K562 (cell line): ENCODE results near the gene LAMA3. TPM values are rescaled to one million over a fixed set of nuclear protein-coding genes. Genes with fewer than 3 reads are reported as not detected.

Experiments
- ATAC-seq: fragments of 200-7000 bp; cut with Tn5 transposase; 3 replicates; pipeline ENCODE4 v1.9.1; 2020; ENCODE audit warnings: moderate library complexity
- BruUV-seq: library from RNA; stranded (reverse); fragments of 400-500 nt; replicated peaks from 2 replicates; lab custom pipeline; 2021; lab: Mats Ljungman, UMichigan
- CTCF ChIA-PET: fragments of 300-600 bp; formaldehyde crosslinking; extraction: SDS; loops from one replicate; lab custom pipeline; 2021; ENCODE audit warnings: low intra/inter-chr PET ratio; lab: Yijun Ruan, JAX
- POLR2A ChIA-PET: fragments of 300-600, 350-650 bp; sonication (Branson Sonifier 250); formaldehyde crosslinking; extraction: SDS; loops from one replicate; lab custom pipeline; 2021; ENCODE audit warnings: antibody characterized with exemption, inconsistent platforms; lab: Yijun Ruan, JAX
- DNase-seq, 4 experiments: peaks; one replicate each; pipeline versions ENCODE4 v3.0.0 to v3.0.0-alpha.2; 2011 to 2018; ENCODE audit warnings: low spot score in 3 of 4, mixed read lengths in 3 of 4; ENCODE audit errors: extremely low read depth in 1 of 4
- FAIRE-seq: peaks from 2 replicates; lab custom pipeline; 2011; peaks lifted over from hg19 to GRCh38; lab: Jason Lieb, UNC
- H2AFZ ChIP-seq: 2 replicates; pipeline ENCODE4 v1.6.0; 2011; ENCODE audit warnings: low read depth, low read length, control low read depth, inconsistent platforms
- H3K27ac ChIP-seq: fragments of 200-600 bp; 3 replicates; pipeline ENCODE4 v1.8.0; 2011; ENCODE audit warnings: low read depth, mild to moderate bottlenecking, control low read depth, inconsistent platforms, low read length, moderate library complexity, mixed read lengths; ENCODE audit errors: extremely low read depth
- H3K27me3 ChIP-seq, 2 experiments: fragments of 300-600 bp in 1 of 2; 2 replicates in 1 of 2; 3 replicates in 1 of 2; pipeline versions ENCODE4 v1.6.0 to v1.8.0; 2011; ENCODE audit warnings: inconsistent platforms in 2 of 2, low read length in 2 of 2, mild to moderate bottlenecking in 1 of 2, mixed read lengths in 1 of 2, moderate library complexity in 1 of 2; ENCODE audit not compliant: control insufficient read depth in 2 of 2, insufficient read depth in 2 of 2
- H3K36me3 ChIP-seq: fragments of 300-600 bp; 3 replicates; pipeline ENCODE4 v1.8.0; 2011; ENCODE audit warnings: mild to moderate bottlenecking, low read length, inconsistent platforms; ENCODE audit not compliant: control insufficient read depth, insufficient read depth
- H3K4me1 ChIP-seq, 2 experiments: fragments of 200-600 bp in 1 of 2; replicated peaks in 1 of 2; 2 replicates in 1 of 2; 3 replicates in 1 of 2; pipeline versions ENCODE4 v1.5.1 to v1.8.0; 2011; ENCODE audit warnings: inconsistent platforms in 2 of 2, low read length in 2 of 2, mild to moderate bottlenecking in 1 of 2, mixed read lengths in 1 of 2, moderate library complexity in 1 of 2; ENCODE audit not compliant: control insufficient read depth in 2 of 2, insufficient read depth in 2 of 2
- H3K4me2 ChIP-seq: 2 replicates; pipeline ENCODE4 v1.6.1; 2011; ENCODE audit warnings: low read length, control low read depth, inconsistent platforms, mixed read lengths; ENCODE audit not compliant: insufficient read depth
- H3K4me3 ChIP-seq: fragments of 200-600 bp; sonication (generic), shearing (Covaris generic); 2 replicates; pipeline ENCODE4 v1.5.1; 2016; ENCODE audit warnings: control low read depth, inconsistent platforms
- H3K79me2 ChIP-seq: fragments of 200-600 bp; 3 replicates; pipeline ENCODE4 v1.8.0; 2011; ENCODE audit warnings: low read length, inconsistent platforms; ENCODE audit not compliant: control insufficient read depth, insufficient read depth
- H3K9ac ChIP-seq, 2 experiments: 2 replicates each; pipeline versions ENCODE4 v1.6.0 to v1.6.1; 2011; ENCODE audit warnings: low read depth in 2 of 2, low read length in 2 of 2, control low read depth in 1 of 2, inconsistent platforms in 1 of 2, mild to moderate bottlenecking in 1 of 2, mixed read lengths in 1 of 2; ENCODE audit not compliant: insufficient read depth in 1 of 2
- H3K9me1 ChIP-seq: one replicate; pipeline ENCODE4 v1.6.0; 2011; ENCODE audit warnings: inconsistent platforms, mild to moderate bottlenecking, low read length, moderate library complexity; ENCODE audit not compliant: control insufficient read depth, insufficient read depth
- H3K9me3 ChIP-seq: replicated peaks from 2 replicates; pipeline ENCODE4 v1.5.1; 2011; ENCODE audit warnings: low read depth, low read length, inconsistent platforms; ENCODE audit not compliant: control insufficient read depth, insufficient read depth
- H4K20me1 ChIP-seq: replicated peaks from 2 replicates; pipeline ENCODE4 v1.6.1; 2011; ENCODE audit warnings: low read length, inconsistent platforms, mixed read lengths; ENCODE audit not compliant: control insufficient read depth, insufficient read depth
- CHAMP1 ChIP-seq: fragments of 450-650 bp; IDR thresholded peaks from 2 replicates; pipeline ENCODE4 v1.6.1; 2016; ENCODE audit warnings: mild to moderate bottlenecking
- CREB5 ChIP-seq: fragments of 250-450 bp; sonication (Bioruptor Pico); IDR thresholded peaks from 2 replicates; pipeline ENCODE4 v1.5.0; 2020; ENCODE audit warnings: mild to moderate bottlenecking
- ELF1 ChIP-seq: fragments of 200-800 bp; sonication (Bioruptor generic); IDR thresholded peaks from 2 replicates; pipeline ENCODE4 v1.6.1; 2016; ENCODE audit warnings: missing genetic modification characterization, missing compliant biosample characterization
- ESRRA ChIP-seq: fragments of 450-650 bp; IDR thresholded peaks from 2 replicates; pipeline ENCODE4 v1.6.1; 2014; ENCODE audit warnings: low read depth, mild to moderate bottlenecking, moderate library complexity, borderline replicate concordance
- ETV5 ChIP-seq: sonication (generic); formaldehyde crosslinking; IDR thresholded peaks from 2 replicates; pipeline ENCODE4 v1.4.0; 2020; ENCODE audit warnings: low read depth, mild to moderate bottlenecking, missing genetic modification reagents
- FOS ChIP-seq: IDR thresholded peaks from 3 replicates; pipeline ENCODE4 v1.6.1; 2011; ENCODE audit not compliant: insufficient read length; ENCODE audit errors: extremely low read depth
- GABPB2 ChIP-seq: fragments of 250-450 bp; sonication (Bioruptor Pico); conservative IDR thresholded peaks from 2 replicates; pipeline ENCODE4 v1.5.1; 2021; ENCODE audit warnings: mild to moderate bottlenecking
- GATA2 ChIP-seq: sonication (generic); formaldehyde crosslinking; IDR thresholded peaks from 2 replicates; pipeline ENCODE4 v1.4.0; 2020; ENCODE audit warnings: mild to moderate bottlenecking, missing genetic modification reagents
- MXD1 ChIP-seq: fragments of 250-450 bp; sonication (Bioruptor Pico); IDR thresholded peaks from 2 replicates; pipeline ENCODE4 v1.8.0; 2021; ENCODE audit warnings: borderline replicate concordance, mild to moderate bottlenecking, moderate library complexity; ENCODE audit not compliant: poor library complexity, severe bottlenecking
- TFE3 ChIP-seq: fragments of 450-650 bp; formaldehyde crosslinking; IDR thresholded peaks from 2 replicates; pipeline ENCODE4 v1.4.0; 2020; ENCODE audit warnings: mild to moderate bottlenecking, mixed read lengths
- ZNF655 ChIP-seq: fragments of 250-450 bp; sonication (Bioruptor Pico); IDR thresholded peaks from 2 replicates; pipeline ENCODE4 v1.5.0; 2021
- WGBS: fragments of 100-300 bp; shearing (Covaris generic); methylation state at CpG from one replicate; pipeline ENCODE4 v1.1.6; 2016; ENCODE audit warnings: low coverage, mixed read lengths; ENCODE audit not compliant: insufficient coverage; ENCODE audit errors: missing lambda C conversion rate; 5-methylcytosine and 5-hydroxymethylcytosine counted together
- in situ Hi-C: fragments of 300-500 bp; cut with MboI; formaldehyde crosslinking; loops from 4 replicates; pipeline ENCODE4 v1.15.0; 2018; ENCODE audit warnings: inconsistent platforms, mixed read lengths
- intact Hi-C: fragments of 100-400 bp; cut with micrococcal nuclease; formaldehyde crosslinking; loops from 2 replicates; pipeline ENCODE4 v1.14.2; 2022
- polyA plus RNA-seq, 8 experiments: library from polyadenylated mRNA; depleted of rRNA in 4 of 8; stranded (reverse) in 5 of 8; unstranded in 3 of 8; fragments of >200 nt; fragmentation: Nextera tagmentation in 2 of 8; fragmentation: Illumina TruSeq in 1 of 8; extraction: Ambion mirVana in 2 of 8; extraction: Trizol in 1 of 8; gene quantifications; 2 replicates each; pipeline versions ENCODE4 v1.2.1 to v1.2.3, GENCODE V29; 2011 to 2014; ENCODE audit warnings: inconsistent platforms in 1 of 8, missing spikeins in 1 of 8
- total RNA-seq, 7 experiments: library from RNA; depleted of rRNA in 6 of 7; stranded (reverse); fragments of >200 nt in 6 of 7; fragmentation: Illumina TruSeq in 2 of 7; extraction: Trizol in 2 of 7; gene quantifications; 2 replicates each; pipeline versions ENCODE4 v1.2.1 to v1.2.3, GENCODE V29; 2011 to 2021; ENCODE audit warnings: low replicate concordance in 1 of 7

Gene LAMA3
- total and polyA plus RNA-seq, 9 of the 15 experiments (the other 6 are each of a cell fraction or from before 2014, with no cell fraction given), result 0.07 TPM; not detected in 8

GRCh38 chr18:23826850-23827620 is 137.8 kb downstream of the LAMA3 start (continued):
- no peak for TF ChIP-seq MXD1 (CRISPR knock-in tag)
- TF ChIP-seq, all 486 proteins: peak for 0

- H3K9me1 ChIP-seq, result no peaks in the 10 kb centered on the region
- BruUV-seq, result no TSS peak
- H3K79me2 ChIP-seq, result no peaks in the 10 kb centered on the region
- intact Hi-C loops, result loop anchor here (10.0 kb wide), 1 partner anchor 667 kb away; no protein-coding TSS in a partner anchor
- in situ Hi-C loops, result no loop called here
- no peaks in the 10 kb centered on the region for H3K9me3 ChIP-seq
- no peaks in the 10 kb centered on the region for H4K20me1 ChIP-seq
- peaks cover 0 to 4% of the 10 kb centered on the region in 2 experiments; a peak in 1 of 5 replicates for H3K27me3 ChIP-seq
- no peak overlapping the region for H3K4me2 ChIP-seq
- no peak overlapping the region for H3K27ac ChIP-seq
- WGBS, result 0% methylated on average over 4 of the region's 4 CpGs
- no peak overlapping the region for H2AFZ ChIP-seq
- ATAC-seq (no peak), DNase-seq (no peak), FAIRE-seq (no peak)
- no peak overlapping the region for H3K4me3 ChIP-seq
- no peaks in the 10 kb centered on the region for H3K4me1 ChIP-seq
- no peak overlapping the region for H3K9ac ChIP-seq
- ChIA-PET POLR2A (no interaction called here), CTCF (no interaction called here)
- H3K36me3 ChIP-seq, result no peaks in the 10 kb centered on the region
- TF ChIP-seq ELF1 (tag) (no peak), TFE3 (CRISPR knock-in tag) (no peak), FOS (no peak), GATA2 (CRISPR knock-in tag) (no peak), ESRRA (no peak), ETV5 (CRISPR knock-in tag) (no peak), CREB5 (no peak), CHAMP1 (no peak), GABPB2 (CRISPR knock-in tag) (no peak), ZNF655 (CRISPR knock-in tag) (no peak)
Measured at GRCh38 chr18:23827681-23828080, 138.4 kb downstream of the LAMA3 start.
